A172 (cell line): Measurements from ENCODE around the gene TMEM120B. TPM values are rescaled to one million over a fixed set of nuclear protein-coding genes. Genes with fewer than 3 reads are reported as not detected.

Experiments
- DNase-seq: peaks from one replicate; pipeline ENCODE4 v3.0.0-alpha.2; 2015; ENCODE audit warnings: low spot score
- total RNA-seq: library from RNA; depleted of rRNA; stranded (reverse); fragments of >200 nt; shearing (Covaris generic); gene quantifications from 2 replicates; pipeline ENCODE4 v1.2.3, GENCODE V29; 2014

The TMEM120B gene
- total RNA-seq, 1 experiment from 2014 or later, result 4.6 TPM

GRCh38 chr12:121815263-121815662 is 102.7 kb downstream of the TMEM120B start:
- no peak for DNase-seq

GRCh38 chr12:121816925-121817647 is 104.5 kb downstream of the TMEM120B start:
- DNase-seq, result no peak

GRCh38 chr12:121817648-121818043 is 105.1 kb downstream of the TMEM120B start:
- DNase-seq, result no peak

- no peak for DNase-seq
Measured at GRCh38 chr12:121819212-121819949, 106.8 kb downstream of the TMEM120B start.

- DNase-seq, result no peak
Measured at GRCh38 chr12:121820056-121820455, 107.5 kb downstream of the TMEM120B start.

- DNase-seq, result no peak
Measured at GRCh38 chr12:121822393-121823100, 110.0 kb downstream of the TMEM120B start.

GRCh38 chr12:121823101-121823726 is 110.7 kb downstream of the TMEM120B start:
- no peak for DNase-seq

GRCh38 chr12:121823727-121824115 is 111.2 kb downstream of the TMEM120B start:
- DNase-seq, result no peak

- no peak for DNase-seq
Measured at GRCh38 chr12:121825041-121825523, 112.5 kb downstream of the TMEM120B start.

GRCh38 chr12:121826318-121827150 is 114.0 kb downstream of the TMEM120B start:
- DNase-seq, result no peak

- no peak for DNase-seq
Measured at GRCh38 chr12:121827351-121828099, 115.0 kb downstream of the TMEM120B start.

GRCh38 chr12:121828306-121828705 is 115.8 kb downstream of the TMEM120B start:
- DNase-seq, result no peak

GRCh38 chr12:121828826-121829225 is 116.3 kb downstream of the TMEM120B start:
- DNase-seq, result no peak

GRCh38 chr12:121829250-121829918 is 116.8 kb downstream of the TMEM120B start:
- no peak for DNase-seq

- DNase-seq, result no peak
Measured at GRCh38 chr12:121830134-121830533, 117.6 kb downstream of the TMEM120B start.

GRCh38 chr12:121830588-121831265 is 118.2 kb downstream of the TMEM120B start:
- DNase-seq, result no peak
